NCI-H1436 (cell line): ENCODE measurements around the gene BOLA1.
A peak's percentile ranks its signal among the peaks of the same experiment; 100 is the strongest.
"Not testable (repeated sequence)": the region's sequence is repeated elsewhere in the genome, so short reads cannot be mapped to it uniquely, and the experiment has no call there.

Experiments
- DNase-seq: peaks from one replicate; lab custom pipeline; 2025; lab: John Stamatoyannopoulos, UW

Gene BOLA1

GRCh38 chr1:149931212-149931790 is 31.9 kb downstream of the BOLA1 start:
- no peak for DNase-seq

- DNase-seq: no peak
Measured at GRCh38 chr1:149932474-149932873, 33.1 kb downstream of the BOLA1 start.

- DNase-seq: no peak
Measured at GRCh38 chr1:149933208-149933607, 33.8 kb downstream of the BOLA1 start.

GRCh38 chr1:149934356-149934755 is 35.0 kb downstream of the BOLA1 start:
- DNase-seq: no peak

GRCh38 chr1:149936170-149936991 is 37.0 kb downstream of the BOLA1 start, which contains the start of gene MTMR11:
TSS of gene MTMR11 (minus strand) at chr1:149936879. CDS start at chr1:149936647, 232 bp downstream.
- DNase-seq: no peak

- DNase-seq: peak; percentile 14
Measured at GRCh38 chr1:149936992-149937705, 37.8 kb downstream of the BOLA1 start.

- no peak for DNase-seq
Measured at GRCh38 chr1:149937759-149938158, 38.4 kb downstream of the BOLA1 start.

GRCh38 chr1:149938668-149939003 is 39.3 kb downstream of the BOLA1 start:
- DNase-seq: not testable (repeated sequence)

GRCh38 chr1:149940427-149940826 is 41.1 kb downstream of the BOLA1 start:
- no peak for DNase-seq

GRCh38 chr1:149942207-149942606 is 42.8 kb downstream of the BOLA1 start:
- no peak for DNase-seq

- DNase-seq: no peak
Measured at GRCh38 chr1:149942885-149943284, 43.5 kb downstream of the BOLA1 start.

- DNase-seq: no peak
Measured at GRCh38 chr1:149945206-149945605, 45.8 kb downstream of the BOLA1 start.

GRCh38 chr1:149949911-149950310 is 50.5 kb downstream of the BOLA1 start:
- no peak for DNase-seq
